Measurements from ENCODE around the gene DESI1. TPM values are rescaled to one million over a fixed set of nuclear protein-coding genes. Genes with fewer than 3 reads are reported as not detected.
A peak's percentile ranks its signal among the peaks of the same experiment; 100 is the strongest.

DESI1 gene
- total RNA-seq, 1 donor from 2014 or later, result 26.2 TPM

GRCh38 chr22:41621911-41622179, 1.0 kb upstream of the DESI1 start:
- Mint-ChIP-seq H3K9me3 (ENCODE audit: unreplicated experiment) (no peaks in the 10 kb centered on the region), H3K4me3 (ENCODE audit: unreplicated experiment) (peak overlapping the region; percentile 90), H3K27me3 (ENCODE audit: unreplicated experiment) (no peaks in the 10 kb centered on the region), H3K4me1 (ENCODE audit: unreplicated experiment) (peaks cover 28% of the 10 kb centered on the region), H3K27ac (ENCODE audit: unreplicated experiment) (peak overlapping the region; percentile 96), H3K36me3 (ENCODE audit: unreplicated experiment) (peaks cover 6% of the 10 kb centered on the region)
- TF ChIP-seq, protein P1, sequence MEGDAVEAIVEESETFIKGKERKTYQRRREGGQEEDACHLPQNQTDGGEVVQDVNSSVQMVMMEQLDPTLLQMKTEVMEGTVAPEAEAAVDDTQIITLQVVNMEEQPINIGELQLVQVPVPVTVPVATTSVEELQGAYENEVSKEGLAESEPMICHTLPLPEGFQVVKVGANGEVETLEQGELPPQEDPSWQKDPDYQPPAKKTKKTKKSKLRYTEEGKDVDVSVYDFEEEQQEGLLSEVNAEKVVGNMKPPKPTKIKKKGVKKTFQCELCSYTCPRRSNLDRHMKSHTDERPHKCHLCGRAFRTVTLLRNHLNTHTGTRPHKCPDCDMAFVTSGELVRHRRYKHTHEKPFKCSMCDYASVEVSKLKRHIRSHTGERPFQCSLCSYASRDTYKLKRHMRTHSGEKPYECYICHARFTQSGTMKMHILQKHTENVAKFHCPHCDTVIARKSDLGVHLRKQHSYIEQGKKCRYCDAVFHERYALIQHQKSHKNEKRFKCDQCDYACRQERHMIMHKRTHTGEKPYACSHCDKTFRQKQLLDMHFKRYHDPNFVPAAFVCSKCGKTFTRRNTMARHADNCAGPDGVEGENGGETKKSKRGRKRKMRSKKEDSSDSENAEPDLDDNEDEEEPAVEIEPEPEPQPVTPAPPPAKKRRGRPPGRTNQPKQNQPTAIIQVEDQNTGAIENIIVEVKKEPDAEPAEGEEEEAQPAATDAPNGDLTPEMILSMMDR (IDR thresholded peaks at IDR 0.05), result no peak
- no peak for DNase-seq (ENCODE audit: extremely low spot score, unreplicated experiment)

- Mint-ChIP-seq H3K4me1 (ENCODE audit: unreplicated experiment) (peaks cover 28% of the 10 kb centered on the region), H3K36me3 (ENCODE audit: unreplicated experiment) (peaks cover 6% of the 10 kb centered on the region), H3K27ac (ENCODE audit: unreplicated experiment) (peak within 1 kb of the TSS; percentile 96), H3K4me3 (ENCODE audit: unreplicated experiment) (peak within 1 kb of the TSS; percentile 90), H3K27me3 (ENCODE audit: unreplicated experiment) (no peaks in the 10 kb centered on the region), H3K9me3 (ENCODE audit: unreplicated experiment) (no peaks in the 10 kb centered on the region)
- TF ChIP-seq, protein P1 (IDR thresholded peaks at IDR 0.05), result no peak
- peak; percentile 100 for DNase-seq (ENCODE audit: extremely low spot score, unreplicated experiment)
Observed at GRCh38 chr22:41621099-41621910, 462 bp upstream of the DESI1 start, which contains the start of gene XRCC6. Gene XRCC6 (plus strand): TSS chr22:41621295. CDS start chr22:41622005, 710 bp downstream.

DNA sequence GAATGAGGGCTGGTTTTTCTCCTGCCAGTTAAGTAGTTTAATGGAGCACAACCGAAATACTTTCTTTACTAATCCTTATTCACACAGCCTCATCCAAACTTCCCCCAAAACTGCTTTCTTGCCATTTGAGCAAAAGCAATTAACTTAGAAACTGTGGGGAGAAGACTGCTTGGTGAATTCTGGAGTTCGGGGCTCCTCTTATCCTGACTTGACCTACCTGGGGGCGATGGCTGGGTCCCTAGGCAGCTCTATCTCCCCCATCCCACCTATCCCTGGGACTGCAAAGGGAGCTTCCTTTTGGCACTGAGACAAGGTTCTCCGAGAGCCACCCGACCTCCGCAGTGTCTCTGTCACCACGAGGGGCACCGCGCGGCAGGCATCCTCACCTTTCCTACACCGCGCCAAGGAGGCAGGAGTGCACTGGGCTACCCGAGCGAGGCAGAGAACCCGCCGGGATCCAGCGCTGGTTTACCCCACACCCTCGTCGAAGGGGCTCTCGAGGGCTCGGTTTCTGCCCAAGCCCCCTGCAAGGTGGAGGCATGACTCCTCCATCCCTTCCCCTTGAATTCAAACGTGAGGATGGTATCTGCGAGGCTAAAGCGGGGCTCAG, 759 bp downstream of the DESI1 start:
- Mint-ChIP-seq H3K27me3 (ENCODE audit: unreplicated experiment) (no peaks in the 10 kb centered on the region), H3K9me3 (ENCODE audit: unreplicated experiment) (no peaks in the 10 kb centered on the region), H3K27ac (ENCODE audit: unreplicated experiment) (peak overlapping the region; percentile 88), H3K36me3 (ENCODE audit: unreplicated experiment) (peaks cover 3% of the 10 kb centered on the region), H3K4me1 (ENCODE audit: unreplicated experiment) (peaks cover 28% of the 10 kb centered on the region), H3K4me3 (ENCODE audit: unreplicated experiment) (peak overlapping the region; percentile 90)
- DNase-seq (ENCODE audit: extremely low spot score, unreplicated experiment), result no peak
- TF ChIP-seq, protein P1 (IDR thresholded peaks at IDR 0.05), result no peak

- Mint-ChIP-seq H3K4me3 (ENCODE audit: unreplicated experiment) (no peak overlapping the region), H3K27me3 (ENCODE audit: unreplicated experiment) (no peaks in the 10 kb centered on the region), H3K27ac (ENCODE audit: unreplicated experiment) (no peak overlapping the region), H3K9me3 (ENCODE audit: unreplicated experiment) (no peaks in the 10 kb centered on the region), H3K4me1 (ENCODE audit: unreplicated experiment) (peaks cover 3% of the 10 kb centered on the region), H3K36me3 (ENCODE audit: unreplicated experiment) (no peaks in the 10 kb centered on the region)
- TF ChIP-seq, protein P1 (IDR thresholded peaks at IDR 0.05), result no peak
- DNase-seq (ENCODE audit: extremely low spot score, unreplicated experiment), result no peak
Observed at GRCh38 chr22:41613456-41613855, 7.4 kb downstream of the DESI1 start.

DNA sequence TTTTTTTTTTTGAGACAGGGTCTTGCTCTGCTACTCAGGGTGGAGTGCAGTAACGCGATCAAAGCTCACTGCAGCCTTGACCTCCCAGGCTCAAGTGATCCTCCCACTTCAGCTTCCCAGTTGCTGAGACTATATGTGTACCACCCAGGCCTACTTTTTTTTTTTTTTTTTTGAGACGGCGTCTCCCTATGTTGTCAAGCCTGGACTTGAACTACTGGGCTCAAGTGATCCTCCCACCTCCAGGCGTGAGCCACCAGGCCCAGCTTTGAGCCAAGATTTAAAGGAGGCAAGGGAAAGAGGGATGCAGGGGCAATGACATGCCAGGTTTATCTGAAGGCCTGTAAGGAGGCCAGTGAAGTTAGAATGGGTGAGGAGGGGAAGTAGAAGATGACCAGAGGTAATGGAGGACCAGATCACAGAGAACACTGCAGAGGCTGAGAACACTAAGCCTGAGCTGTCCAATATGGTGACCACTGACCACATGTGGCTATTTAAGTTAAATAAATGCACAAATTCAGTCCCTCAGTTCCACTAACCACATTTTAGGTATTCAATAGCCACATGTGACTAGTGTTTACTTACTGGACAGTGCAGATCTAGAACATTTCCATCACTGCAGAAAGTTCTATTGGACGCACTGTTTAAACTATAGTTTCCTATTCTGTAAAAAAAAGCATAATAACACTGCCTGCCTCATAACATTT, 8.1 kb downstream of the DESI1 start:
- no peaks in the 10 kb centered on the region for H3K4me1 Mint-ChIP-seq (ENCODE audit: unreplicated experiment)
- TF ChIP-seq, protein P1 (IDR thresholded peaks at IDR 0.05), result no peak
- no peak overlapping the region for H3K27ac Mint-ChIP-seq (ENCODE audit: unreplicated experiment)

More for the DNA sequence above, 8.1 kb downstream of the DESI1 start:
- H3K27me3 Mint-ChIP-seq (ENCODE audit: unreplicated experiment), result no peaks in the 10 kb centered on the region
- H3K36me3 Mint-ChIP-seq (ENCODE audit: unreplicated experiment), result peaks cover 2% of the 10 kb centered on the region
- H3K9me3 Mint-ChIP-seq (ENCODE audit: unreplicated experiment), result no peaks in the 10 kb centered on the region
- H3K4me3 Mint-ChIP-seq (ENCODE audit: unreplicated experiment), result no peak overlapping the region
- no peak for DNase-seq (ENCODE audit: extremely low spot score, unreplicated experiment)

Data from osteocyte (in vitro differentiated cells).